Renal cortex interstitium (tissue), 11 donors: ENCODE results near the gene PLRG1. TPM values are rescaled to one million over a fixed set of nuclear protein-coding genes. Genes with fewer than 3 reads are reported as not detected.

ENCODE experiments used
- DNase-seq, 11 donors: peaks; one replicate each; pipeline ENCODE4 v3.0.0-alpha.2; 2013; ENCODE audit warnings: low read depth in 9 of 11, low spot score in 4 of 11; ENCODE audit errors: extremely low read depth in 1 of 11
- polyA plus RNA-seq, 3 donors: library from polyadenylated mRNA; unstranded; fragments of 120-200 nt; gene quantifications; one replicate each; pipeline ENCODE4 v1.2.1, GENCODE V29; 2013; ENCODE audit not compliant: insufficient read length in 3 of 3

The PLRG1 gene
- polyA plus RNA-seq, 3 donors: 102 to 117 (median 106) TPM

DNA sequence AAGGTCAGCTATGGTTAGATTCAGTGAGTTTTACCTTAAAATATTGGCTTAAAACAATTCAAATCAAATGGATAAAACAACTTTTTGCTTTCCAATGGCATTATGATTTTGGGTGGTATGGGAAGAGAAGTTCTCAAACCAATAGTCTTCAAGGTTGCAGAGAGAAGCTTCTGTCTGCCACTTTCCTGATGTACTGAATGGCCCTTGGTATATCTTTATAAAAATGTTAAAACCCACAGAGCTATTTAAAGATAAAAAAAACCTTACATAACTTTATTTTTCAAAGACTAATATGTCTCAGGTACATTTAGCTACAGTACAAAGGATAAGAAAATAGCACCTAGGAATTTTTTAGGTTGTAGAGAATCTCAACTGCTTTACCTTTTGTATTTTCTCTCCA, 33.5 kb upstream of the PLRG1 start:
- no peak for DNase-seq

DNA sequence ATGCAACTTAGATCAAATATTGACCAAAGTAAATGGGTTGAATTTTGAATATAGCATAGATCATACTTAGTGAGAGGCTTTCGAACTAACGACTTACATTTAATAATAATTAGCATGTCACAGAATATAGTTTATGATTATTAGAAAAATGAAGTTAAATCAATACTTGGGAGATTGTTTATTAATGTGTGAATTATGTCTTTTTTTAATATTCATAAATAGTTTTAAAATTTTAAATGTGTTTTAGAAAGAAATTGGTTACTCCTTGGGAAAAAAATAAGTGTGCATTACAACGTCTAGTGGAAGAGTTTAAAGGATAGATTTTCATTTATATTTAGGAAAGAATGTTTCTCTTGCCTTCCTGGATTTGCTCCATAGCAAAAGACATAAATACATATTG, 33.0 kb upstream of the PLRG1 start:
- no peak for DNase-seq

DNA sequence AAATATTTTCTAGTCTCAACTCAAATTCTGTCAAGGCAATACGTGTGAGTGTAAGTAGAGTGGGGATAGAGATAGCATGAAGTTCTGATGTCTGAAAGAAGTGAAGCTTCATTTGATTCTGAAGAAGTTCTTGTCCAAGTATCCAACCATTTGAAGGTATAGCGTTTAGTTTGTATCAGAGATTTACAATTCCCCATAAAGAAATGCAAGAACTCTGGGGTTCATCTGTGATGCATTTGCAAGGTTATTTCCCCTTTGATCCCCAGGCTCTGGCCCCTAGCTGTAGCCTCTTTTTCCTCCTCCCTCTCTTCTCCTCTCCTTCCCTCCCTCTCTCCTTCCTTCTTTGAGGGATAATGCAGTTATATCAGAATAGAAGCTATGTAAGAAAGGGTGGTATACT, 32.5 kb upstream of the PLRG1 start:
- DNase-seq: no peak

DNA sequence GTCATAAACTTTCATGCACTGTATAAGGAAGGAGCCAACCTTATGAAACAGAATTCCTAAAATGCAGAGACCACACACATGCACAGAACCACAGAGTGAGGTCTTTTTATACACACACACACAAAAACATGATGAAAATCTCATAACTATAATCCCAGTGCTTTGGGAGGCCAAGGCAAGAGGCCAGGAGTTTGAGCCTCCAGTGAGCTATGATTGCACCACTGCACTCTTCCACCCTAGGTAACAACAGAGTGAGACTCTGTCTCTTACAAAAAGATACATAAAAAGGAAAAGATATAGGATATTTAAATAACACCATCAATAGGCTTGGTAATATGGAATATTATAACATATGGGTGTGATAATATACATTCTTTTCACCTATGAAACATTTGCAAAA, 29.7 kb upstream of the PLRG1 start:
- no peak for DNase-seq

DNA sequence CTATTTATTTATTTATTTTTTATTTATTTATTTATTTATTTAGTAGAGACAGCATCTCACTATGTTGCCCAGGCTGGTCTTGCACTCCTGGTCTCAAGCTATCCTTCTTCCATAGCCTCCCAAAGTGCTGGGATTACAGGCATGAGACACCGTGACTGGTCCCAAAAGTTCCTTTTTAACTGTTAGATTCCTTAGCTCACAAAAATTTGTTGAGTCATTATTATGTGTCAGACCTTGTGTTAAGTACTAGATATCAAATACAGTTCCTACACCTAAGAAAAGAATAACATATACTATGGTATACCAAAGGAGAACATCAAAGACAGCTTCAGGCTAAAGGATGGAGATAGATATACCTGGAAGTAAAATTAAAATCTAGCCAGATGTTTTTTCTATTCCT, 28.7 kb upstream of the PLRG1 start:
- no peak for DNase-seq

DNA sequence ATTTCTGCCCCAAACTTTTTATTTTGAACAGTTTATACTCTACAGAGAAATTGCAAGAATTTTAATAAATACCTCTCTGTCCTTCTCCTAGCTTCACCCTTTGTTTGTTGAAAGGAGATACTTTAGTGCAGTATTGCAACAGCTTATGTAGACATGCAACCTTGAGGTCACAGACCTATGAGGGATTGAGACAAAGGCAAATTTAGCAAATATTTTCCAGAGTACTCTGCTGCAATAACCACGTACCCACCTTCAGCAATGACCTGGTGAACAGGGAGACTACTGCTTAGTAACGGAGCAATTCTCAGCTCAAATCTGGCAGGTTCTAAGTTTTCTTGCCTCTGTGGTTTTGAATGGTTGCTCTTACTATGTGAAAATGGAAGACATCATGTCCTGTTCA, 27.1 kb upstream of the PLRG1 start:
- no peak for DNase-seq

DNA sequence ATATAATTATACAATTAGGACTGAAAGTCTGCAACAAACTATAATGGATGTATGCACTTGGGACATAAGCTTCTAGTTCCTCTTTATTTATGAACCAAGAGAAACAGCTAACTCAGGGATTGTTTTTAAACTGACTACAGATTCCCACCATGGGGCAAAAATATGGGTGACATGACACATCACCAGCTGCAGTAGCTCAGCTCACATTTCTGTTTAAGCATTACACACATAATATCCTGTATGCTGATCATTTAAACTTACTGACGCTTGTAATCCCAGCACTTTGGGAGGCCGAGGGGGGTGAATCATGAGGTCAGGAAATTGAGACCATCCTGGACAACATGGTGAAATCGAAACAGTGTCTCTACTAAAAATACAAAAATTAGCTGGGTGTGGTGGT, 24.1 kb upstream of the PLRG1 start:
- no peak for DNase-seq

DNA sequence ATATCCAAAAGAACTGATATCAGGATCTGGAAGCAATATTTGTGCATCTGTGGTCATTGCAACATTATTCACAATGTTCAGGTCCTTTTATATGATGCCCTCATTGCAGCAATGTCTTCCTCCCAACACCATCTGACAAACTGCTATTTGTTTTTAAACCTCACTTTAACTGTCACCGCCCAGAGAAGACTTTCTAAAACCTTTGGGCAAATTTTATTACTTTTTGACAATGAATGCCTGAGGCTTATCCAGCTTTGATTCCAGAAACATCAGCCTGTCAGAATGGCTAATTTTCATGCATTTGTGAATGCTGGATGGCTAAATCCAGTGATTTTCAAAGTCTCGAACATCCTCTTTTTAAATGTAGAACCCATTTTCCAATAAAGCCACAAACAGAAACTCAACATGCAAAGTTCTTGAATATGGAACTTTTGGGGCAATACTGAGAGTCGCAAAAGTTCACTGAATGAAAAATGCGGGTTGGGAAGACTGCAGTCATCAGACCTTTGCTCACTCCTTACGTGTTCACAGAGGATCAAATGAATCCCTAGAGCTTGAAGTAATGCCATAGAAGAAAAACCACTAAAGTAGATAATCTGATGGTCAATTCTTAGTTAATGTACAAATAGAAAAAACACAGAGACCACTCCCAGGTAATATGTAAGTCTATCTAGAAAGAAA, 23.1 kb upstream of the PLRG1 start:
- no peak for DNase-seq

DNA sequence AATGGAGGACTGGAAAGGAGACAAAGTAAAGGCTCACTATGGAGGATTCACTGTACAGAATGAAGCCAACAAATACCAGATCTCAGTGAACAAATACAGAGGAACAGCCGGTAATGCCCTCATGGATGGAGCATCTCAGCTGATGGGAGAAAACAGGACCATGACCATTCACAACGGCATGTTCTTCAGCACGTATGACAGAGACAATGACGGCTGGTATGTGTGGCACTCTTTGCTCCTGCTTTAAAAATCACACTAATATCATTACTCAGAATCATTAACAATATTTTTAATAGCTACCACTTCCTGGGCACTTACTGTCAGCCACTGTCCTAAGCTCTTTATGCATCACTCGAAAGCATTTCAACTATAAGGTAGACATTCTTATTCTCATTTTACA, 19.4 kb upstream of the PLRG1 start:
- no peak for DNase-seq

DNA sequence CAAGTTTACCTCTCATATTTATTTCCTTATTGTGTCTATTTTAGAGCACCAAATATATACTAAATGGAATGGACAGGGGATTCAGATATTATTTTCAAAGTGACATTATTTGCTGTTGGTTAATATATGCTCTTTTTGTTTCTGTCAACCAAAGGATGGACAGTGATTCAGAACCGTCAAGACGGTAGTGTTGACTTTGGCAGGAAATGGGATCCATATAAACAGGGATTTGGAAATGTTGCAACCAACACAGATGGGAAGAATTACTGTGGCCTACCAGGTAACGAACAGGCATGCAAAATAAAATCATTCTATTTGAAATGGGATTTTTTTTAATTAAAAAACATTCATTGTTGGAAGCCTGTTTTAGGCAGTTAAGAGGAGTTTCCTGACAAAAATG, 18.8 kb upstream of the PLRG1 start:
- DNase-seq: no peak

DNA sequence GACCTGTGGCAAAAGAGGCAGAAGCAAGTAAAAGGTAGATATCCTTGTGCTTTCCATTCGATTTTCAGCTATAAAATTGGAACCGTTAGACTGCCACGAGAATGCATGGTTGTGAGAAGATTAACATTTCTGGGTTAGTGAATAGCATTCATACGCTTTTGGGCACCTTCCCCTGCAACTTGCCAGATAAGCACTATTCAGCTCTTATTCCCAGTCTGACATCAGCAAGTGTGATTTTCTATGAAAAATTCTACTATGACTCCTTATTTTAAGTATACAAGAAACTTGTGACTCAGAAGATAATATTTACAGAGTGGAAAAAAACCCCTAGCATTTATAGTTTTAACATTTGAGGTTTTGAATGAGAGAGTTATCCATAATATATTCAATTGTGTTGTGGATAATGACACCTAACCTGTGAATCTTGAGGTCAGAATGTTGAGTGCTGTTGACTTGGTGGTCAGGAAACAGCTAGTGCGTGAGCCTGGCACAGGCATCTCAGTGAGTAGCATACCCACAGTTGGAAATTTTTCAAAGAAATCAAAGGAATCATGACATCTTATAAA, 16.5 kb upstream of the PLRG1 start:
- no peak for DNase-seq

DNA sequence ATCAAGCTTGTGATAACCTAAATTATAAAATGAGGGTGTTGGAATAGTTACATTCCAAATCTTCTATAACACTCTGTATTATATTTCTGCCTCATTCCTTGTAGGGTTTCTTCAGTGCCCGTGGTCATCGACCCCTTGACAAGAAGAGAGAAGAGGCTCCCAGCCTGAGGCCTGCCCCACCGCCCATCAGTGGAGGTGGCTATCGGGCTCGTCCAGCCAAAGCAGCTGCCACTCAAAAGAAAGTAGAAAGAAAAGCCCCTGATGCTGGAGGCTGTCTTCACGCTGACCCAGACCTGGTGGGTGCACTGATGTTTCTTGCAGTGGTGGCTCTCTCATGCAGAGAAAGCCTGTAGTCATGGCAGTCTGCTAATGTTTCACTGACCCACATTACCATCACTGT, 15.5 kb upstream of the PLRG1 start:
- no peak for DNase-seq

DNA sequence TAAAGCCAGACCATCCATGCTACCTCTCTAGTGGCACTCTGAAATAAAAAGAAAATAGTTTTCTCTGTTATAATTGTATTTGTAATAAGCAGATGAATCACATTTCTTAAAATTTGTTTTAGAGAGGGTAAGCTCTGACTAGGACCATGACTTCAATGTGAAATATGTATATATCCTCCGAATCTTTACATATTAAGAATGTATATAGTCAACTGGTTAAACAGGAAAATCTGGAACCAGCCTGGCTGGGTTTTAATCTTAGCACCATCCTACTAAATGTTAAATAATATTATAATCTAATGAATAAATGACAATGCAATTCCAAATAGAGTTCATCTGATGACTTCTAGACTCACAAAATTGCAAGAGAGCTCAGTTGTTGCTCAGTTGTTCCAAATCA, 14.1 kb upstream of the PLRG1 start:
- DNase-seq: no peak

DNA sequence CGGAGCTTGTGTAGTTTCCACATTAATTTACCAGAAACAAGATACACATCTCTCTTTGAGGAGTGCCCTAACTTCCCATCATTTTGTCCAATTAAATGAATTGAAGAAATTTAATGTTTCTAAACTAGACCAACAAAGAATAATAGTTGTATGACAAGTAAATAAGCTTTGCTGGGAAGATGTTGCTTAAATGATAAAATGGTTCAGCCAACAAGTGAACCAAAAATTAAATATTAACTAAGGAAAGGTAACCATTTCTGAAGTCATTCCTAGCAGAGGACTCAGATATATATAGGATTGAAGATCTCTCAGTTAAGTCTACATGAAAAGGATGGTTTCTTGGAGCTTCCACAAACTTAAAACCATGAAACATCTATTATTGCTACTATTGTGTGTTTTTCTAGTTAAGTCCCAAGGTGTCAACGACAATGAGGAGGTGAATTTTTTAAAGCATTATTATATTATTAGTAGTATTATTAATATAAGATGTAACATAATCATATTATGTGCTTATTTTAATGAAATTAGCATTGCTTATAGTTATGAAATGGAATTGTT, 12.6 kb upstream of the PLRG1 start, which contains the start of gene FGB:
FGB (plus strand) TSS at position 315 of the 558 bp plus-strand sequence; CDS start at position 323, 8 bp downstream.
- DNase-seq: no peak

DNA sequence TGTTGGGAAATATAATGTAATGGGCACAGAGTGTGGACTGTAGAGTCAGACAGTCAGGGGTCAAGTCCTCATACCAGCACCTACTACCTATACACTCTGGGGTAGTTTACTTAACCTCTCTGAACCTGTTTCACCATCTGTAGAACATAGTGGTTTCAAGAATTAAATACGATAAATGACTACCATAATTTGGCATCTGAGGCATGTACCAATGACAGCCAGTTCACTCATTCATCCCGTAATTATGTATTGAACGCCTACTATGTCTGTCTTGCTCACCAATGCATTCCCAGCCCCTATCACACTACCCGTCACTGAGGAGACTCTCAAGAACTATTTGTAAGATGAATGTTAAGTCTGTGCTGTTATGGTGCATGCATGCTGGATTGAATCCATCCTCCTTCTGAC, 10.6 kb upstream of the PLRG1 start:
- no peak for DNase-seq

DNA sequence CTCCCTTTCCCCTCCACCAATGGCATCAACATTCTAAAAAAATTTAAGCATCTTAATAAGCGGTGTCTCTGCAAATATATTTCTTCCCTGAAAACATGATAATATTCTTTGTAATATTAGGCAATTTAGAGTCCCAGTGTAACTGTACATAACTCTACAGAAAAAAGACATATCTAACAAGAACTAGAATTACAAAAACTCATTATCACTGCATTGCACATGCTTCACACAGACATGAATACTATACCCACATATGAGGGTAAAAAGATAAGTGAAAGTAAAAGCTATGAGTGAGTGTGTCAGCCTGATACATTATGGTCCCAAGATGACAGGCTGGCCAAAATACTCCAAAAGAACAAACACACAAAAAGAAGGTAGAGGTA, 10.2 kb upstream of the PLRG1 start:
- no peak for DNase-seq

DNA sequence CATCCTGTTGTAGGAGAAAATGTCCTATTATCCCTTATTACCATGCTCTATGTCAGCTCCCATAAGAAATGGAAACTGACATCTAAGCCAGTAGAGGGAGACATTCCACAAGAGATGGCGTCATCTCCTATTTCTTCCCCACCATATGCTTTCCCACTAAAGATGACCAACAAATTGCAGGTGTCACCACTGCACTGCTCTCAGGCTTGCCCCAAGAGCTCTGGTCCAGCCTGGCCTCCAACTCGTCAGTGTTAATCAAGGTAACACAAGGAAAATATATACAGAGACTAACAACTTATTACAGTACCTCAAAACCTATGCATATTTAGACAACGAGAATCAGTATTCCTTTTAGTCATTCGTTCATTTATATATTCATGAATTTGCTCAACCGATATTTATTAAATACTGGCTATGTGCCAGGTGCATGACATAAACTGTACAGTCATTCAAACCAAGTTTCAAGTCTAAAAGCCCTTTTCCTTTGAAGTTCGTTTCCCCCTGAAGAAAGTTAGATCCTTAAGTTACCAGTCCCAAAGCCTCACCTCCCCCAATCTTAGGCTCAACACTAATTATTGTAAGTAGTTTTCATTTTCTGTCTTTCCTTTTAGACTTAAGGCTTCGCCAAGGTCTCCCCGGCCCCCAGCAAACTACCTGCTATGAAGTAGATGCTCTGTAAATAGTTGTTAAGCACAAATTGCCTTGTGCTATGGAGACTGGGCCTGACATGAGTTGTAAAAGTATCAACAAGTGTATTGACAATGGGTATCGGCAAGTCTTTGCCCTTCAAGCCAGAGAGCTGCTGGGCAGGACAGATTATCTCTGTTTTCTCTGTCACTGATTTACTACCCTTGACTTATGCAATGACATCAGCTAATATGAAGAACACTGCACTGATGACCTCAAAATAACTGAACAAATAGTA, 9.6 kb upstream of the PLRG1 start:
- DNase-seq: peak in 7 of 11 donors; percentile 6 to 31 (median 22)

DNA sequence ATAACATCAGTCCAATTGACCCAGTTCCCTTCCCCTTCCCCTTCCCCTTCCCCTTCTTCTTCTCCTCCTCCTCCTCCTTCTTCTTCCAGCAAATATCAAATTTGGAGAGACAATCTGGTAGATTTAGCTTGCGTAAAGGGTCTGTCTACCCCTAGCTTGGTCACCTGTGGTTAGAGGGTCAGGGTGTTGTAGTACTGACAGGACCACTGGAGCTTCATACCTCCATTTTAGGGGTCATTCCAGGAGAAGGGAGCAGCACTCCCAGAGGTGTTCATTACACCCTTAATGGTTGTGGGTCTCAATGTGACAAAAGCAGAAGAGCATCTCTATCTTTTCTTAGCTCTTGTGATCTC, 8.9 kb upstream of the PLRG1 start:
- no peak for DNase-seq

DNA sequence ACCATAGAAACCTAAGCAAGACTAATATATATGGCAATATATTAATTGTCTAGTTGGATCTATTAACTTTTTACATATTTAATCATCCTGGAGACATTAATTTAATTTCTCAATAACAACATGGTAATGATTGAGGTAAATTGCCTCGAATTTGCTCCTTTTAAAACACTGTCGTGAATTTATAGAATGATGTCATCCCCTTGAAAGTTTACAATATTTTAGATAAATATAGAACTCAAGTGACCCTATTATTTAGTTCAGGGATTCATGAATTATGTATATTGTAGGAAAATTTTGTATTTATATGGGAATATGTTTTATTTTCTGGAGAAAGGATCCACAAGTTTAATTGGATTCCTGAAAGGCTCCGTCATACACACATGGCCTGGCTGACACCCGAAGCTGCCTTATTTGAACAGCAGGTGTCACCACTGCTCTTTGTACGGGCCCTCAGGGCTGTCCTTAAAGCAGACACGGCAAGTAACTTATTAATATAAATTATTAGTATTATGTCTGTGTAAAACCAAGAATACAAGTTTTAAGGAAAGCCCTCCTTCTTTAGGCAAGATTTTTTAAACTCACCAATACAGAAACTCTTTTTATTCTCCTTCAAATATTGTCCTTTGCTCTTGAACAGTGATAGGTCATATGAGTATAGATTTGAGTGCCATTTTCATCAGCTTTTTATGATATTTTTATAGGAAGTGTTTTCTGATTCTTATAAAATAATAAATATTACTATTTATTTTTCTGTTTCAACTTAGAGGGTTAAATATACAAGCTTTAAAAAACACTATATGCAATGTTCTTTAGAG, 1.9 kb upstream of the PLRG1 start:
- peak; percentile 47 to 74 (median 57) for DNase-seq
